IMR-90 (cell line): ENCODE measurements around the gene INPP5E. TPM values are rescaled to one million over a fixed set of nuclear protein-coding genes. Genes with fewer than 3 reads are reported as not detected.

Experiments used
- ATAC-seq: fragments of 200-7000 bp; cut with Tn5 transposase; 2 replicates; pipeline ENCODE4 v1.9.1; 2020; ENCODE audit warnings: low read depth, mild to moderate bottlenecking, moderate library complexity
- BruUV-seq: library from RNA; stranded (reverse); fragments of 400-500 nt; replicated peaks from 2 replicates; lab custom pipeline; 2021; lab: Mats Ljungman, UMichigan
- CTCF ChIA-PET: fragments of 300-600 bp; formaldehyde crosslinking; extraction: SDS; loops from one replicate; lab custom pipeline; 2021; ENCODE audit warnings: antibody characterized with exemption; lab: Yijun Ruan, JAX
- POLR2A ChIA-PET: fragments of 300-600 bp; sonication (Branson Sonifier 250); formaldehyde crosslinking; loops from one replicate; lab custom pipeline; 2022; ENCODE audit warnings: antibody characterized with exemption; ENCODE audit not compliant: unreplicated experiment; lab: Charles Lee
- DNase-seq: peaks from one replicate; pipeline ENCODE4 v3.0.0; 2013
- H2AFZ ChIP-seq: replicated peaks from 2 replicates; pipeline ENCODE3; 2013; ENCODE audit warnings: low read length, mild to moderate bottlenecking; ENCODE audit not compliant: poor library complexity
- H2AK5ac ChIP-seq: 2 replicates; pipeline ENCODE4 v1.6.1; 2013; ENCODE audit warnings: low read depth, low read length, inconsistent platforms
- H2AK9ac ChIP-seq: replicated peaks from 2 replicates; pipeline ENCODE3; 2013; ENCODE audit warnings: mild to moderate bottlenecking, low read depth, low read length, moderate library complexity; ENCODE audit not compliant: poor library complexity
- H2BK120ac ChIP-seq: 2 replicates; pipeline ENCODE4 v1.6.1; 2013; ENCODE audit warnings: low read depth, low read length, inconsistent platforms
- H2BK15ac ChIP-seq: 3 replicates; pipeline ENCODE4 v1.6.1; 2013; ENCODE audit warnings: low read depth, low read length, inconsistent platforms
- H2BK20ac ChIP-seq: 2 replicates; pipeline ENCODE4 v1.6.1; 2013; ENCODE audit warnings: low read depth, mild to moderate bottlenecking, inconsistent platforms, low read length, moderate library complexity
- H2BK5ac ChIP-seq: 2 replicates; pipeline ENCODE4 v1.6.1; 2013; ENCODE audit warnings: mild to moderate bottlenecking, low read depth, low read length, inconsistent platforms; ENCODE audit not compliant: poor library complexity, severe bottlenecking
- H3K14ac ChIP-seq: replicated peaks from 2 replicates; pipeline ENCODE4 v1.6.1; 2013; ENCODE audit warnings: low read depth, low read length, inconsistent platforms
- H3K18ac ChIP-seq: 2 replicates; pipeline ENCODE4 v1.6.1; 2013; ENCODE audit warnings: low read depth, low read length, control low read depth
- H3K23ac ChIP-seq: 2 replicates; pipeline ENCODE4 v1.6.1; 2013; ENCODE audit warnings: low read depth, low read length, inconsistent platforms
- H3K27ac ChIP-seq: 2 replicates; pipeline ENCODE4 v1.5.1; 2013; ENCODE audit warnings: mild to moderate bottlenecking, control low read depth, low read length; ENCODE audit not compliant: insufficient read depth
- H3K27me3 ChIP-seq: 2 replicates; pipeline ENCODE4 v1.6.1; 2013; ENCODE audit warnings: low read length; ENCODE audit not compliant: control insufficient read depth, insufficient read depth
- H3K36me3 ChIP-seq: 2 replicates; pipeline ENCODE4 v1.6.1; 2013; ENCODE audit warnings: low read length, mixed read lengths; ENCODE audit not compliant: control insufficient read depth, insufficient read depth
- H3K4ac ChIP-seq: 2 replicates; pipeline ENCODE4 v1.6.1; 2013; ENCODE audit warnings: low read depth, low read length, inconsistent platforms
- H3K4me1 ChIP-seq: 2 replicates; pipeline ENCODE4 v1.6.1; 2013; ENCODE audit warnings: low read length, mixed read lengths; ENCODE audit not compliant: control insufficient read depth, insufficient read depth
- H3K4me2 ChIP-seq: 2 replicates; pipeline ENCODE4 v1.6.1; 2013; ENCODE audit warnings: low read depth, mild to moderate bottlenecking, control low read depth, low read length, moderate library complexity
- H3K4me3 ChIP-seq: 2 replicates; pipeline ENCODE4 v1.5.1; 2013; ENCODE audit warnings: low read depth, mild to moderate bottlenecking, control low read depth, low read length, moderate library complexity; ENCODE audit not compliant: insufficient read depth
- H3K56ac ChIP-seq: 2 replicates; pipeline ENCODE4 v1.6.1; 2013; ENCODE audit warnings: low read length, inconsistent platforms; ENCODE audit not compliant: insufficient read depth; ENCODE audit errors: extremely low read depth
- H3K79me1 ChIP-seq, 2 experiments: 2 replicates each; pipeline ENCODE4 v1.6.1; 2013; ENCODE audit warnings: low read length in 2 of 2, inconsistent platforms in 1 of 2, low read depth in 1 of 2
- H3K9ac ChIP-seq: 2 replicates; pipeline ENCODE4 v1.6.1; 2013; ENCODE audit warnings: low read depth, low read length, control low read depth
- H3K9me1 ChIP-seq: 2 replicates; pipeline ENCODE4 v1.6.1; 2013; ENCODE audit warnings: low read length, inconsistent platforms; ENCODE audit not compliant: insufficient read depth
- H3K9me3 ChIP-seq: 2 replicates; pipeline ENCODE4 v1.6.1; 2013; ENCODE audit warnings: low read length; ENCODE audit not compliant: control insufficient read depth, insufficient read depth
- H4K20me1 ChIP-seq: 2 replicates; pipeline ENCODE4 v1.6.1; 2013; ENCODE audit warnings: low read length, inconsistent platforms; ENCODE audit not compliant: insufficient read depth
- H4K5ac ChIP-seq: 2 replicates; pipeline ENCODE4 v1.6.1; 2013; ENCODE audit warnings: mild to moderate bottlenecking, low read depth, low read length, control low read depth
- H4K8ac ChIP-seq, 2 experiments: 2 replicates each; pipeline ENCODE4 v1.6.1; 2013; ENCODE audit warnings: low read depth in 2 of 2, low read length in 2 of 2, control low read depth in 1 of 2, inconsistent platforms in 1 of 2
- H4K91ac ChIP-seq: 2 replicates; pipeline ENCODE4 v1.6.1; 2013; ENCODE audit warnings: low read depth, low read length, inconsistent platforms; ENCODE audit not compliant: insufficient read depth
- CHD1 ChIP-seq: IDR thresholded peaks from 2 replicates; pipeline ENCODE4 v1.6.1; 2012; ENCODE audit warnings: low read depth, low read length, improper control_type of control experiment
- MXI1 ChIP-seq: IDR thresholded peaks from 2 replicates; pipeline ENCODE4 v1.6.1; 2012; ENCODE audit warnings: low read depth, mild to moderate bottlenecking, low read length, moderate library complexity, borderline replicate concordance
- POLR2A ChIP-seq: IDR thresholded peaks from 2 replicates; pipeline ENCODE4 v1.6.1; 2012; ENCODE audit warnings: mild to moderate bottlenecking, low read depth, low read length
- USF2 ChIP-seq: fragments of 150-350 bp; IDR thresholded peaks from 2 replicates; pipeline ENCODE4 v1.6.1; 2017; ENCODE audit warnings: mild to moderate bottlenecking, antibody characterized with exemption, low read length, low read depth
- WGBS, 2 experiments: methylation state at CpG; one replicate each; pipeline versions ENCODE4 v1.1.5 to v1.1.7; 2013; ENCODE audit warnings: missing lambda C conversion rate in 2 of 2; ENCODE audit not compliant: insufficient read length in 1 of 2; ENCODE audit errors: extremely low coverage in 2 of 2; 5-methylcytosine and 5-hydroxymethylcytosine counted together
- dilution Hi-C: fragments of 300-500 bp; cut with HindIII; formaldehyde crosslinking; loops from one replicate; pipeline ENCODE4 v1.14.3; 2018; ENCODE audit warnings: low sequenced_read_pairs; ENCODE audit not compliant: unreplicated experiment
- in situ Hi-C: fragments of 300-500 bp; cut with MboI; formaldehyde crosslinking; loops from 3 replicates; pipeline ENCODE4 v1.14.3; 2019; ENCODE audit warnings: low sequenced_read_pairs, inconsistent platforms, mixed read lengths
- intact Hi-C: fragments of 100-400 bp; cut with micrococcal nuclease; formaldehyde crosslinking; loops from 2 replicates; pipeline ENCODE4 v1.10.0; 2022
- polyA plus RNA-seq, 3 experiments: library from polyadenylated mRNA; depleted of rRNA; stranded (reverse); fragments of >200 nt; gene quantifications; 2 replicates each; pipeline ENCODE4 v1.2.3, GENCODE V29; 2012; ENCODE audit warnings: low replicate concordance in 1 of 3
- total RNA-seq: library from RNA; depleted of rRNA; stranded (reverse); fragments of >200 nt; gene quantifications from 2 replicates; pipeline ENCODE4 v1.2.3, GENCODE V29; 2012

The INPP5E gene
- total and polyA plus RNA-seq, 2 of the 4 experiments (the other 2 are of a cell fraction) = 1.6 to 9.4 TPM

DNA sequence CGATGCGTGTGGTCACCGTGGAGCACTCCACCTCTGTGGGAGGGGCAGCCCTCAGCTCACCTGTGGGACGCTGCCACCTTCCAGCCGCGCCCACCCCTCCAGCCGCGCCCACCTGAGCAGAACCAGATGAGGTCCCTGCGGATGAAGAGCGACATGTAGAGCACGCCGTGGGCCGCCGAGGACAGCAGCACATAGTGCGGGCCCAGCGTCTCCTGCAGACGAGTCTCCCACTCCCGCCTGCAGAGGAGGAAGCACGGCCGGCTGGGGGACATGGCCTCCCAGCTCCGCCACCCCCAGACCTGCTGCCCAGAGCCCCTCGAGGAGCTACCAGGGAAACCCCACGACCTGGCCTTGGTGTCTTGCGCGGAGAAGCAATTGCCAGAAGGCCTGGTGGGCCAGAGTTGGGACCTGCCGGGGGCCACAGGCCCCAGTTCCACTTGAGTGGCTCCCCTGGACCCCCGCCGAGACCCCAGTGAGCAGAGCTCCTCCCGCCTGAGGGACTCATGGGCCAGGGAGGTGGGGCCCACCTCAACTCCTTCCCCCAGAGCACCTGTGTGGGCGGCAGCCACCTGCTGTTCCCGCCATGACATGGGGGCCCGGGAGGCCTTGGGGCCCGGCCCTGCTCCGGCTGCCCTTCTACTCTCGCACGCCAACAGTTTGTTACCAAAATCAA is 6.5 kb downstream of the INPP5E start:
- TF ChIP-seq POLR2A (no peak), USF2 (no peak), CHD1 (no peak), MXI1 (no peak)
- no peak overlapping the region for H2BK120ac ChIP-seq
- BruUV-seq = no TSS peak
- no peak overlapping the region for H3K27ac ChIP-seq
- no peak overlapping the region for H2AFZ ChIP-seq
- H3K4me2 ChIP-seq = no peak overlapping the region
- no peak overlapping the region for H3K4me3 ChIP-seq
- H3K9ac ChIP-seq = no peak overlapping the region
- ATAC-seq = no peak
- dilution Hi-C loops (no loop called here), in situ Hi-C loops (no loop called here), intact Hi-C loops (no loop called here)
- H2AK5ac ChIP-seq = no peak overlapping the region
- peaks cover 4% of the 10 kb centered on the region; the same call in 1 of the 2 replicates for H3K4me1 ChIP-seq
- ChIA-PET POLR2A (no interaction called here), CTCF (no interaction called here)
- H2BK15ac ChIP-seq = no peak overlapping the region
- no peak overlapping the region for H4K5ac ChIP-seq
- no peak overlapping the region for H2AK9ac ChIP-seq
- no peaks in the 10 kb centered on the region for H3K9me3 ChIP-seq
- no peak overlapping the region for H3K14ac ChIP-seq
- H3K23ac ChIP-seq = no peak overlapping the region
- H3K36me3 ChIP-seq = peaks cover 45% of the 10 kb centered on the region
- H4K20me1 ChIP-seq = peaks cover 51% of the 10 kb centered on the region
- no peaks in the 10 kb centered on the region for H3K27me3 ChIP-seq
- H3K18ac ChIP-seq = no peak overlapping the region
- no peak for DNase-seq
- no peak overlapping the region for H3K4ac ChIP-seq
- no peak overlapping the region for H4K91ac ChIP-seq
- no peak overlapping the region for H4K8ac ChIP-seq
- H3K9me1 ChIP-seq = peaks cover 8% of the 10 kb centered on the region; the same call in 1 of the 2 replicates
- no peak overlapping the region for H2BK20ac ChIP-seq
- WGBS, 2 experiments = 87% methylated on average over 20 of the region's 36 CpGs; no CpG with 5 or more reads in 1 of the 2 experiments
- H3K56ac ChIP-seq = no peak overlapping the region
- peaks cover 6 to 55% of the 10 kb centered on the region in 2 experiments for H3K79me1 ChIP-seq
- H2BK5ac ChIP-seq = no peak overlapping the region
